ENCODE data around the gene TMCC3. TPM values are rescaled to one million over a fixed set of nuclear protein-coding genes. Genes with fewer than 3 reads are reported as not detected.
A peak's percentile ranks its signal among the peaks of the same experiment; 100 is the strongest.
"Not testable (repeated sequence)": the region's sequence is repeated elsewhere in the genome, so short reads cannot be mapped to it uniquely, and the experiment has no call there.

The TMCC3 gene
- total and polyA plus RNA-seq, 5 experiments from 2014 or later, result 0.18 to 5.7 (median 0.71) TPM; not detected in 2

DNA sequence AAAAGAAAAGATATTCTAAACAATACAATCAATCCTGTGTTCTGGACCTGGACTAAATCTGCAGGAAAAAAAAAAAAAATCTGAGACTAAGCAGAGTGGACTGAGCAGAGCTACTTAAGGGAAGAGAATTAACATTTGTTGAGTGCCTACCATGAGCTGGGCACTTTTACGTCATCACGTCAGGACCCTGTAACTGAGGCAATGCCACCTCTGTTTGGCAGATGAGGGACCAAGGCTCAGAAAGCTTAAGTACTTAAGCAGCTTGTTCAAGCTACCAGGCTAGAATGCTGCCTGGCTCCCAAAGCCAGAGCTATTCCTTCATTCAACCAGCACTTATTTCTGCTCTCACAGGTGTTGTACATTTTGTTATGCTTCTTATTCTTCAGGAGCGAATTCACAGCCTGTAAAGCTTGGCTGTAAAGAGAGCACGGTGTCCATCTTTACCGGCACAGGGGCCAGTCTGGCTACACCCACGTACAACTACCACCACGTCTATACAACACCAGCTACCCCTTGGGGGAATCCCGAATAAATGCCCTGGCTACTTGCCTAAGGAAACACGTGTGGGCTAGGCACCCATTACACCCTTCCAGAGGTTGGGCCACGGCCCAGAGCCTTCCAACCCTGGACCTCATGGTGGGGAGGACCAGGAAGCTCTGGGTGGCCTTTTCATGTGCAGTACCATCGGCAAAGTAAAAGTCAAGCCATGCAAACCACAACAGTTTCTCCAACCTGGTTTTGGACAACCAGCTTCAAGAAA lies 27.0 kb downstream of the TMCC3 start:
- ATAC-seq (no peak), DNase-seq (no peak)
- Mint-ChIP-seq H3K4me3 (no peak overlapping the region), H3K36me3 (no peaks in the 10 kb centered on the region), H3K27ac (no peak overlapping the region), H3K4me1 (peaks cover 3 to 17% (median 13%) of the 10 kb centered on the region in 4 donors), H3K27me3 (no peaks in the 10 kb centered on the region), H3K9me3 (no peaks in the 10 kb centered on the region)
- POLR2A ChIA-PET, result no interaction called here

- Mint-ChIP-seq H3K9me3 (no peaks in the 10 kb centered on the region), H3K36me3 (no peaks in the 10 kb centered on the region), H3K27me3 (no peaks in the 10 kb centered on the region), H3K27ac (peak overlapping the region in 1 of 10 donors; percentile 39), H3K4me1 (peaks cover 3 to 17% (median 13%) of the 10 kb centered on the region in 4 donors), H3K4me3 (peak overlapping the region in 5 of 10 donors; percentile 30 to 71 (median 64))
- no peak for DNase-seq
- POLR2A ChIA-PET, result no interaction called here
- ATAC-seq, result no peak
Measured at GRCh38 chr12:94622475-94622874, 27.9 kb downstream of the TMCC3 start.

GRCh38 chr12:94621662-94622359 lies 28.5 kb downstream of the TMCC3 start:
- POLR2A ChIA-PET, result no interaction called here
- Mint-ChIP-seq H3K9me3 (no peaks in the 10 kb centered on the region), H3K4me1 (peaks cover 3 to 17% (median 13%) of the 10 kb centered on the region in 4 donors), H3K27ac (peak overlapping the region in 9 of 10 donors; percentile 3 to 78 (median 49)), H3K4me3 (peak overlapping the region; percentile 30 to 77 (median 67)), H3K36me3 (no peaks in the 10 kb centered on the region), H3K27me3 (no peaks in the 10 kb centered on the region)
- peak; percentile 33 to 47 for ATAC-seq
- DNase-seq, result peak in 3 of 10 donors; percentile 6 to 15 (median 13)

DNA sequence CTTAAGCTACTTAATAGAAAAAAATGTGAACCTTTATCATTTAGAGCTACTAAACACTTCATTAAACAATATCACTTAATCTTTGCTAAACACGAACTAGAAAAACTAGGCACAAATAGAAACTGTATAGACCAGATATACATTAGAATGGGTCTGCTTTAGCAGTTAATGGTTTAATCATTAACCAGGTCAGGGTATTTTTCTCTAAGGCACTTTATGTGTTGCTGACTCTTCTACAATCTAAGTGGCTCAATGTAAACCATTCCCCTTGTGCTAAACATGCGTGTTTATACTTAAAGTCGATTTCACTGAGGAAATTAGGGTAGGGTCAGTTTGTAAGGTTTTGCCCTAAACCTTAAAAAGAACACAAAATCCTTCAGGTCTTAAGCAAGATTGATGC lies 29.7 kb downstream of the TMCC3 start:
- no peak overlapping the region for H3K4me3 Mint-ChIP-seq
- DNase-seq, result no peak
- H3K9me3 Mint-ChIP-seq, result no peaks in the 10 kb centered on the region

DNA sequence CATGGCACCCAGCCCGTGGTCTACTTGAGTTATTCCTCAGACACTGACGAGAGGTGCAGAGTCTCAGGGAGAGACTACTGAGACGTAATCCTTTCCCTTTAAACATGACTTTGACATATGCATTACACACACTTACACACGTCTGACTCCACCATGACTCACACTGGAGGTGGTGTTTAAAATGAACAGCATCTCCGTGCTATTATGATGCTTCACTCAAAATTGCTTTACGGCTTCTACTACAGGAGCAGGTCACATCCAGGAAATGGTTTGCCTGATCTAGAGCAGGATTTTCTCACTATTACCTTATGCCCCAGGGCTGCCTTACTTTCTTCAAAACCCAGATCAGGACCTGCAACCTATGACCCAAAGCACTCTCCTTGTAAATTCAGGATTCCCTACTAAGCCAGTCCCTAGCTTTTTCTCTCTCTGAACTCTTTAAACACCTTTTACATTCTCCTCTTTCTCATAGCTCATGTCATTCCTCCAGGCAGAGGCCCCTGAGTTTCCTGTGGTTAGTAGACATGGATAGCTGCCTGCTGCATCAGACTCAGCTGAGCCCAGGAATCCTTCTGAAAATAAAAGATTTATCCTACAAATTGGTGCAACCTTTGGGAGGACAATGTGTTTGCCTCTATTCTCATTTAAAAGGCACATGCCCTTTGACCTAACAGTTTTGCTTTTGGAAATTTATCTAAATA lies 31.2 kb downstream of the TMCC3 start:
- Mint-ChIP-seq H3K4me3 (no peak overlapping the region), H3K27ac (no peak overlapping the region)

More for the DNA sequence above, 29.7 kb downstream of the TMCC3 start:
- POLR2A ChIA-PET, result interaction anchor here (0.5 kb wide), 1 partner anchor 475 kb away, joined by 3 read pairs; no protein-coding TSS in a partner anchor
- Mint-ChIP-seq H3K4me1 (peaks cover 3 to 17% (median 13%) of the 10 kb centered on the region in 4 donors), H3K27me3 (no peaks in the 10 kb centered on the region), H3K36me3 (no peaks in the 10 kb centered on the region), H3K27ac (no peak overlapping the region)
- no peak for ATAC-seq

DNA sequence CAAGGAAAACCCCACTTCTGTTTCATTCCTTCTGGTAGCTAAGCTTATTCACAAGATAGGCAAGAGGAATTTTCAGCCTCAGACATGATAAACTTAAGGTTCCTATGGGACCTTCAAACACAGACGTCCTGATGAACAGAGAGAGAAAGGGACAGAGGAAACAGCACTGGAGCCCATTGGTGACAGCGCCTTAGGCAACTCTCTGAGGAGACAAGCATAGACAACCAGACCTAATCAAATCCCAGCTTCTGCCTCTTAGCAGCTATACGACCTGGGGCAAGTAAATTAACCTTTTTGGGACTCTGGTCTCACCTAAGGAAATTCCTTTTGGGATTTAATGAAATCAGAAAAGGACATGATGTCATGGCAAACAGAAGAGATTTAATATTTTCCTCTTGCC lies 33.3 kb downstream of the TMCC3 start:
- no peak overlapping the region for H3K27ac Mint-ChIP-seq
- DNase-seq (no peak), ATAC-seq (no peak)
- peaks cover 0 to 5% (median 0%) of the 10 kb centered on the region in 5 donors for H3K27me3 Mint-ChIP-seq
- H3K4me1 Mint-ChIP-seq, result peaks cover 3 to 16% (median 11%) of the 10 kb centered on the region in 4 donors
- H3K4me3 Mint-ChIP-seq, result no peak overlapping the region
- POLR2A ChIA-PET, result no interaction called here
- H3K9me3 Mint-ChIP-seq, result no peaks in the 10 kb centered on the region
- H3K36me3 Mint-ChIP-seq, result no peaks in the 10 kb centered on the region

More for the DNA sequence above, 31.2 kb downstream of the TMCC3 start:
- Mint-ChIP-seq H3K27me3 (peaks cover 0 to 5% (median 0%) of the 10 kb centered on the region in 5 donors), H3K36me3 (no peaks in the 10 kb centered on the region), H3K4me1 (peaks cover 3 to 22% (median 13%) of the 10 kb centered on the region in 4 donors), H3K9me3 (no peaks in the 10 kb centered on the region)
- DNase-seq, result no peak
- POLR2A ChIA-PET, result no interaction called here
- ATAC-seq, result no peak

DNA sequence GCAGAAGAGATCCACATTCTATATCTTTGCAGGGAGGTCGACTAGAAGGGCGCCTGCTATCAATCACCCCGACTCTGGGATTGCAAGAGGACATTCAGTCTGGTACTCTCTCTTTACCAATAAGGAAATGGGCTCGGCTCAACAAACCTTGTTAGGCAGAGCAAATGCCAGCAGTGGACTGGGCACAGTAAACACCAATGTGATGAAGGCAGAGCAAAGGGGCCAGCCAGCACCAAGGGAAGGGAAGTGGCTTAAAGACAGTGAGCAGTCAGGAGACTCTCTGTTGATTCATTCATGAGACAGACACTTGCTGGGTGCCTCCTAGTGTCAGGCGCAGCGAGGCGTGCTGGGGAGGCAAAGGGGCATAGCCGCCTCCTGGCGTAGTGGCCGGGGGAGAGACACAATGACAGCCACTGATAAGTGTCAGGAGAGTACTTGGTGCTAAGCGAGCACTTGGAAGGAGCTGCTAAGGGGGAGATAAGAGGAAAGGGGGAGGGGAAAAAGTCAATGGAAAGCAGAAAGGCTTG lies 34.1 kb downstream of the TMCC3 start:
- no peak for ATAC-seq
- H3K27me3 Mint-ChIP-seq, result peaks cover 0 to 5% (median 0%) of the 10 kb centered on the region in 5 donors
- H3K4me1 Mint-ChIP-seq, result peaks cover 0 to 8% (median 3%) of the 10 kb centered on the region in 4 donors
- H3K4me3 Mint-ChIP-seq, result no peak overlapping the region
- H3K27ac Mint-ChIP-seq, result no peak overlapping the region
- POLR2A ChIA-PET, result no interaction called here
- no peaks in the 10 kb centered on the region for H3K9me3 Mint-ChIP-seq
- DNase-seq, result no peak
- H3K36me3 Mint-ChIP-seq, result no peaks in the 10 kb centered on the region

DNA sequence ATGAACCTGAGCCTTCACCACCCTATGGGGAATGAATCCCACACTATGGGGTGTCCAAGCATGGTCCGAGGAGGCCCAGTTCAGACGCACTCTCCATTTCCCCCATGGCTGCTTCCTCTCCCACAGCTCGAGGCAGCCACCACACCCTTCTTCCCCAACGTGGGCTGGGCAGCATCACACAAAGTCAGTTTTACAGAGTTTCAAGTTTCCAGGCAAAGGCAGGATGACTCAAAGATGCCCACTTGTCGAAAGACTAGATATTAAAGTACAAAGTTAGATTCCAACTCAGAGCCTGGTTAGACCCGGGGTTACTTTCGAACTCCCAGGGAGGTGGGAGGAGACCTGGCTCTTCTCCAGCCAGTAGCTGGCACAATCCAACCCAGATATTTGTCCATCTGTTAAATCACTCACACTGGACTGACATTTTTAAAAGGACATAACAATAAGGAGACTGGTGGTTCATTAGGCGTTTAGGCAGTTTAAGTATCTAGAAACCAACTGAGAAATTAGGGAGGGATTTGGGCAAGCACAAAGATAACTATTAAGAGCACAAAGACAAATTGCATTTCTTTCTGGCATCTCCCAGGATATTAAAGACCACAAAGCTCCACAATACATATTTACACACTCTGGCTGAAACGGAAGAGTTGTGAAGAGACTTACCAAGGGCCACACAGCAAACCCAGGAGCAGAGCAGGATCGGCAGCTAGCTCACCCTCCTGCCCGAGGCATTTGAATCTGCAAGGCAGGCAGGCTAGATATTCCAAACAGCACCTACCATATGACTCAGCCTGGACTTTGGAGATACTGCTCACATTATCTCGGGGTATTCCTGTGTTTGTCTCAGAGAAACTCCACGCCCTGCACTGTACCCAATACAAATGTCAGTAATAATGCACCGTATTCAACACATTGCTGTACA lies 34.8 kb downstream of the TMCC3 start:
- Mint-ChIP-seq H3K4me3 (no peak overlapping the region), H3K27ac (no peak overlapping the region), H3K36me3 (no peaks in the 10 kb centered on the region), H3K9me3 (no peaks in the 10 kb centered on the region), H3K27me3 (peaks cover 0 to 5% (median 0%) of the 10 kb centered on the region in 5 donors), H3K4me1 (peaks cover 0 to 4% (median 0%) of the 10 kb centered on the region in 4 donors)
- no peak for ATAC-seq
- DNase-seq, result no peak
- POLR2A ChIA-PET, result no interaction called here

DNA sequence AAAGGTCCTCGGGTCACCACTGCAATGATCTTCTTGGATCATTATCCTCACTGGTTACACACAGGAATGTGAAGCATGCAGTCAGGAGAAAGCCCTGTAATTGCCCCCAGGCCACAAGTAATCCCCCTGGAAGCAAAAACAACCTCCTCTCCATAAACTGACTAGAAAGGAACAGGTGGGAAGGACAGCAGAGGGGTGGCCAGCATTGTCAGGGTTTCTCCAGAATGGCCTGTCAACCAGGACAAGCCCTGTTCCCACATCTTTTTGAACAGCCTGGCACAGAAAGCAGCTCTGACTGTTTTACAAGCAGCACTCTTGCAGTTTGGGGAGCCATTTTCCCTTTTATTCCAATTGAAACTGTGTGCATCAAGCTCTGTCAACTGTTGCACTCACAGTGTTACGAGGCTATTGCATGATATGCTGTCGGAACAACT lies 36.1 kb downstream of the TMCC3 start:
- Mint-ChIP-seq H3K36me3 (no peaks in the 10 kb centered on the region), H3K27me3 (peaks cover 0 to 5% (median 3%) of the 10 kb centered on the region in 5 donors), H3K4me1 (peaks cover 0 to 4% (median 0%) of the 10 kb centered on the region in 4 donors), H3K27ac (no peak overlapping the region), H3K9me3 (no peaks in the 10 kb centered on the region), H3K4me3 (no peak overlapping the region)
- DNase-seq (no peak), ATAC-seq (no peak)
- POLR2A ChIA-PET, result no interaction called here

DNA sequence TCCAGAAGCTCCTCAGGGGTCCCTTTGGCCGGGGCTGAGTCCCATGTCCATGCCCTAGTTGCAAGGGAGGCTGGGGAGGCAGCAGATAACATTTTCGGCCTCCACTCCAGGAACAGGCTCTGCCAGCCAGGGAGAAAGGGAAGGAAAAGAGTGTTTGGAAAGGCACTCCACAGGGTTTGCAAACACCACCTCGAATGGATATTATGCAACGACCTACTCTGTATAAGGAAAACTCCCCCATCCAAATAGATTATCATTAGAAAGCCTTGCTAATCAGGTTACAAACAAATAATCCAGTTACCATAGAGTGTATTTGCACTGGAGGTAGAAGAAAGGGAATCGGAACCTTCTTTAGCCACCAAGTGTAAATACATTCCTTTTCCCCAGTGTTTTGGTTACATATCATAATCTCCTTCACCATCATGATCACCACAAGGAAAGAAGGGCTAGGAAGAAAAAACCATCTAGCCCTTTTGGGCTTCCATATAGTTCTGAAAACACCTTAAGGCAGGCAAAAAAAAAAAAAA lies 40.4 kb downstream of the TMCC3 start:
- Mint-ChIP-seq H3K4me1 (no peaks in the 10 kb centered on the region), H3K27me3 (peaks cover under 1 to 26% (median 16%) of the 10 kb centered on the region in 5 donors), H3K4me3 (no peak overlapping the region), H3K9me3 (peaks cover 0 to 25% (median 8%) of the 10 kb centered on the region in 9 donors), H3K36me3 (peaks cover 2 to 5% (median 4%) of the 10 kb centered on the region in 3 donors), H3K27ac (no peak overlapping the region)
- POLR2A ChIA-PET, result no interaction called here
- ATAC-seq (no peak), DNase-seq (no peak)

DNA sequence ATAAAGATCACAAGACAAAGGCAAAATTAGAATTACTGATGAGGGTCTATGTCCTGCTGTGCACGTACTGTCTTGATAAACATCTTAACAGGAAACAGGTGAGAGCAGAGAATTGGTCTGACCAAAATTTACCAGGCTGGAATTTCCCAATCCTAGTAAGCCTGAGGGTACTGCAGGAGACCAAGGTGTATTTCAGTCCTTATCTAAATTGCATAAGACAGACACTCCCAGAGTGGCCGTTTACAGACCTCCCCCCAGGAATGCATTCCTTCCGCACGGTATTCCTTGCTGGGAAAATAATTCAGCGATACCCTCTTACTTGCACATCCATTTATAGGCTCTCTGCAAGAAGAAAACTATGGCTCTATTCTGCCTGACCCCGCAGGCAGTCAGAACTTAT lies 43.5 kb downstream of the TMCC3 start:
- H3K27me3 Mint-ChIP-seq, result peaks cover 3 to 26% (median 16%) of the 10 kb centered on the region in 5 donors

More for the DNA sequence above, 43.5 kb downstream of the TMCC3 start:
- Mint-ChIP-seq H3K27ac (peak overlapping the region in 1 of 10 donors; percentile 50), H3K4me3 (peak overlapping the region in 1 of 10 donors; percentile 19), H3K9me3 (peaks cover 0 to 25% (median 8%) of the 10 kb centered on the region in 9 donors)
- H3K36me3 Mint-ChIP-seq, ATAC-seq, H3K4me1 Mint-ChIP-seq, POLR2A ChIA-PET, DNase-seq: not testable (repeated sequence)

All from naive thymus-derived CD8-positive, alpha-beta T cell (primary cell).